Sigmoid colon (tissue), 4 donors: ENCODE results near the gene DNAJC6.

Experiments
- EP300 ChIP-seq, 4 donors: sonication (generic); formaldehyde crosslinking; IDR thresholded peaks; one replicate each; pipeline ENCODE4 v1.6.1; 2017; ENCODE audit warnings: antibody characterized with exemption in 4 of 4
- POLR2A ChIP-seq, 2 donors: fragments of 450-650 bp; IDR thresholded peaks; one replicate each; pipeline ENCODE4 v1.6.1; 2016; ENCODE audit warnings: antibody characterized with exemption in 2 of 2, mild to moderate bottlenecking in 2 of 2, moderate library complexity in 2 of 2
- TF ChIP-seq, protein P1 (sequence below), 4 experiments: fragments of 450-650 bp in 3 of 4; fragments of 200-600 bp in 1 of 4; IDR thresholded peaks; one replicate each; pipeline ENCODE4 v1.5.1; 2016 to 2019; ENCODE audit warnings: antibody characterized with exemption in 4 of 4, mild to moderate bottlenecking in 3 of 4, moderate library complexity in 2 of 4

DNA sequence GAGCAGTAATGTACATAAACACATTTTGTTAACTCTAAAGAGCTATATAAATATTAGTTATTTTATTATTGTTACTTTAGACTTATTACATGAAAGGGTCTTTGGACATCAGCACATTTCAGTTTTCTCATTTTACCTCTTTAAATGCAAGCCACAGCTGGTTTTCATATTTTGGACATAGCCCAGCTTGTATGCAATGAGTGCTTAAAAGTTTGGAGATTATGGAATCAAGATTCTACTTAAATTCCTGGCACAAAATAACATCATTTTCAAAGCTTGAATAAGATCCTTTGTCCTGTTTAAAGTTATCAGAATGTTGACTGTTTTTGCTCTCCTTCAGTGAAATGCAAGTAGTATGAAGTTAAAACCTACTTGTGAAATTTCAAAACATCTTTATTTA lies 95.6 kb downstream of the DNAJC6 start:
- TF ChIP-seq, protein P1, sequence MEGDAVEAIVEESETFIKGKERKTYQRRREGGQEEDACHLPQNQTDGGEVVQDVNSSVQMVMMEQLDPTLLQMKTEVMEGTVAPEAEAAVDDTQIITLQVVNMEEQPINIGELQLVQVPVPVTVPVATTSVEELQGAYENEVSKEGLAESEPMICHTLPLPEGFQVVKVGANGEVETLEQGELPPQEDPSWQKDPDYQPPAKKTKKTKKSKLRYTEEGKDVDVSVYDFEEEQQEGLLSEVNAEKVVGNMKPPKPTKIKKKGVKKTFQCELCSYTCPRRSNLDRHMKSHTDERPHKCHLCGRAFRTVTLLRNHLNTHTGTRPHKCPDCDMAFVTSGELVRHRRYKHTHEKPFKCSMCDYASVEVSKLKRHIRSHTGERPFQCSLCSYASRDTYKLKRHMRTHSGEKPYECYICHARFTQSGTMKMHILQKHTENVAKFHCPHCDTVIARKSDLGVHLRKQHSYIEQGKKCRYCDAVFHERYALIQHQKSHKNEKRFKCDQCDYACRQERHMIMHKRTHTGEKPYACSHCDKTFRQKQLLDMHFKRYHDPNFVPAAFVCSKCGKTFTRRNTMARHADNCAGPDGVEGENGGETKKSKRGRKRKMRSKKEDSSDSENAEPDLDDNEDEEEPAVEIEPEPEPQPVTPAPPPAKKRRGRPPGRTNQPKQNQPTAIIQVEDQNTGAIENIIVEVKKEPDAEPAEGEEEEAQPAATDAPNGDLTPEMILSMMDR (IDR thresholded peaks at IDR 0.05): no peak
- TF ChIP-seq POLR2A (IDR thresholded peaks at IDR 0.05) (no peak), EP300 (IDR thresholded peaks at IDR 0.05) (no peak)
